H9 (cell line): ENCODE measurements around the gene SLFN5. TPM values are rescaled to one million over a fixed set of nuclear protein-coding genes. Genes with fewer than 3 reads are reported as not detected.

Experiments
- DNase-seq: peaks from one replicate; pipeline ENCODE4 v3.0.0-alpha.2; 2017
- H2AFZ ChIP-seq: one replicate; pipeline ENCODE4 v1.6.1; 2013; ENCODE audit warnings: mild to moderate bottlenecking, low read length, control low read depth, moderate library complexity
- H2AK5ac ChIP-seq: 2 replicates; pipeline ENCODE4 v1.6.1; 2013; ENCODE audit warnings: low read length, control low read depth, mixed read lengths; ENCODE audit not compliant: insufficient read length
- H2BK120ac ChIP-seq: one replicate; pipeline ENCODE4 v1.6.1; 2013; ENCODE audit warnings: low read depth, mild to moderate bottlenecking, low read length, control low read depth, inconsistent platforms; ENCODE audit not compliant: poor library complexity, severe bottlenecking
- H2BK12ac ChIP-seq: 2 replicates; pipeline ENCODE4 v1.6.1; 2013; ENCODE audit warnings: low read length, control low read depth, mixed read lengths, low read depth; ENCODE audit not compliant: insufficient read length
- H2BK15ac ChIP-seq: 2 replicates; pipeline ENCODE4 v1.6.1; 2013; ENCODE audit warnings: low read depth, low read length, control low read depth
- H2BK20ac ChIP-seq: one replicate; pipeline ENCODE4 v1.6.1; 2013; ENCODE audit warnings: low read depth, mild to moderate bottlenecking, low read length, control low read depth, inconsistent platforms; ENCODE audit not compliant: poor library complexity, severe bottlenecking
- H2BK5ac ChIP-seq: 2 replicates; pipeline ENCODE4 v1.6.1; 2013; ENCODE audit warnings: low read length, control low read depth, mixed read lengths; ENCODE audit not compliant: insufficient read length
- H3K14ac ChIP-seq: 2 replicates; pipeline ENCODE4 v1.6.1; 2013; ENCODE audit warnings: low read length, control low read depth; ENCODE audit not compliant: insufficient read depth
- H3K18ac ChIP-seq: 2 replicates; pipeline ENCODE4 v1.6.1; 2013; ENCODE audit warnings: low read depth, mild to moderate bottlenecking, mixed read lengths, low read length, control low read depth; ENCODE audit not compliant: insufficient read length
- H3K23ac ChIP-seq: 2 replicates; pipeline ENCODE4 v1.6.1; 2013; ENCODE audit warnings: low read length, control low read depth, mixed read lengths, low read depth; ENCODE audit not compliant: insufficient read length
- H3K23me2 ChIP-seq: 2 replicates; pipeline ENCODE4 v1.6.1; 2013; ENCODE audit warnings: low read depth, mild to moderate bottlenecking, mixed read lengths, low read length, control low read depth; ENCODE audit not compliant: insufficient read length, poor library complexity, severe bottlenecking
- H3K27ac ChIP-seq: 2 replicates; pipeline ENCODE4 v1.5.1; 2013; ENCODE audit warnings: low read length, control low read depth, mixed read lengths, low read depth; ENCODE audit not compliant: insufficient read length
- H3K27me3 ChIP-seq: 2 replicates; pipeline ENCODE4 v1.6.1; 2013; ENCODE audit warnings: low read length, control low read depth, inconsistent platforms; ENCODE audit not compliant: insufficient read depth
- H3K4ac ChIP-seq: 2 replicates; pipeline ENCODE4 v1.6.1; 2013; ENCODE audit warnings: low read depth, mild to moderate bottlenecking, control low read depth, inconsistent platforms, low read length, moderate library complexity
- H3K4me1 ChIP-seq: 2 replicates; pipeline ENCODE4 v1.6.1; 2013; ENCODE audit warnings: low read length, control low read depth, inconsistent platforms; ENCODE audit not compliant: insufficient read depth
- H3K4me2 ChIP-seq: 2 replicates; pipeline ENCODE4 v1.6.1; 2013; ENCODE audit warnings: low read length, control low read depth, mixed read lengths; ENCODE audit not compliant: insufficient read length, insufficient read depth
- H3K56ac ChIP-seq: 2 replicates; pipeline ENCODE4 v1.6.1; 2013; ENCODE audit warnings: low read depth, mild to moderate bottlenecking, mixed read lengths, low read length, control low read depth; ENCODE audit not compliant: insufficient read length
- H3K79me1 ChIP-seq: 2 replicates; pipeline ENCODE4 v1.6.1; 2013; ENCODE audit warnings: low read depth, mild to moderate bottlenecking, moderate library complexity, low read length, control low read depth, inconsistent platforms; ENCODE audit not compliant: insufficient read depth, poor library complexity, severe bottlenecking
- H3K79me2 ChIP-seq: 2 replicates; pipeline ENCODE4 v1.6.1; 2013; ENCODE audit warnings: low read length, control low read depth, inconsistent platforms; ENCODE audit not compliant: insufficient read depth
- H3K9ac ChIP-seq: 2 replicates; pipeline ENCODE4 v1.6.1; 2013; ENCODE audit warnings: low read length, control low read depth, mixed read lengths; ENCODE audit not compliant: insufficient read length; ENCODE audit errors: extremely low read depth
- H3K9me3 ChIP-seq: one replicate; pipeline ENCODE4 v1.6.1; 2013; ENCODE audit warnings: low read depth, low read length, inconsistent platforms; ENCODE audit not compliant: control insufficient read depth
- H3T11ph ChIP-seq: one replicate; pipeline ENCODE4 v1.6.1; 2013; ENCODE audit warnings: mild to moderate bottlenecking, low read length, control low read depth, inconsistent platforms
- H4K20me1 ChIP-seq: one replicate; pipeline ENCODE4 v1.6.1; 2013; ENCODE audit not compliant: control insufficient read depth, insufficient read length, insufficient read depth
- H4K5ac ChIP-seq: 2 replicates; pipeline ENCODE4 v1.6.1; 2013; ENCODE audit warnings: low read depth, mild to moderate bottlenecking, mixed read lengths, low read length, control low read depth; ENCODE audit not compliant: insufficient read length
- H4K8ac ChIP-seq: replicated peaks from 2 replicates; pipeline ENCODE4 v1.6.1; 2013; ENCODE audit warnings: low read length, control low read depth, mixed read lengths, low read depth; ENCODE audit not compliant: insufficient read length
- H4K91ac ChIP-seq: 2 replicates; pipeline ENCODE4 v1.6.1; 2013; ENCODE audit warnings: low read depth, mild to moderate bottlenecking, moderate library complexity, mixed read lengths, low read length, control low read depth; ENCODE audit not compliant: insufficient read length
- H3K27ac Mint-ChIP-seq, 3 experiments: 2 replicates in 2 of 3; 3 replicates in 1 of 3; pipeline ENCODE4 v1.8.0; 2020 to 2021; ENCODE audit warnings: mixed read lengths in 3 of 3, mild to moderate bottlenecking in 1 of 3, moderate library complexity in 1 of 3
- H3K27me3 Mint-ChIP-seq: 2 replicates; pipeline ENCODE4 v1.8.0; 2021; ENCODE audit warnings: low read depth, mild to moderate bottlenecking, moderate library complexity, mixed read lengths
- H3K36me3 Mint-ChIP-seq, 3 experiments: 2 replicates in 2 of 3; 3 replicates in 1 of 3; pipeline ENCODE4 v1.8.0; 2020 to 2021; ENCODE audit warnings: low read depth in 3 of 3, mixed read lengths in 3 of 3; ENCODE audit not compliant: insufficient read depth in 1 of 3
- H3K4me1 Mint-ChIP-seq, 2 experiments: 2 replicates each; pipeline ENCODE4 v1.8.0; 2020; ENCODE audit warnings: mixed read lengths in 2 of 2
- H3K4me3 Mint-ChIP-seq, 2 experiments: 2 replicates in 1 of 2; 3 replicates in 1 of 2; pipeline ENCODE4 v1.8.0; 2020 to 2021; ENCODE audit warnings: mild to moderate bottlenecking in 2 of 2, mixed read lengths in 2 of 2, moderate library complexity in 1 of 2
- H3K9me3 Mint-ChIP-seq, 2 experiments: 2 replicates in 1 of 2; 3 replicates in 1 of 2; pipeline ENCODE4 v1.8.0; 2020; ENCODE audit warnings: mild to moderate bottlenecking in 2 of 2, mixed read lengths in 2 of 2, moderate library complexity in 1 of 2
- WGBS: extraction: QIAGEN DNeasy Blood & Tissue Kit; methylation state at CpG from one replicate; pipeline ENCODE4 v1.1.7; 2013; ENCODE audit warnings: missing lambda C conversion rate, low lambda C conversion rate, mixed read lengths; ENCODE audit not compliant: insufficient read length; ENCODE audit errors: extremely low coverage; 5-methylcytosine and 5-hydroxymethylcytosine counted together
- total RNA-seq: library from RNA; stranded (reverse); gene quantifications from 2 replicates; pipeline ENCODE4 v1.2.1, GENCODE V29; 2021
- TF ChIP-seq, protein P1 (sequence below): fragments of 200-600 bp; sonication (generic); conservative IDR thresholded peaks from 3 replicates; pipeline ENCODE4 v1.8.0; 2021; ENCODE audit warnings: antibody characterized with exemption, mild to moderate bottlenecking

Gene SLFN5
- total RNA-seq, 1 experiment from 2014 or later = 2.9 TPM

DNA sequence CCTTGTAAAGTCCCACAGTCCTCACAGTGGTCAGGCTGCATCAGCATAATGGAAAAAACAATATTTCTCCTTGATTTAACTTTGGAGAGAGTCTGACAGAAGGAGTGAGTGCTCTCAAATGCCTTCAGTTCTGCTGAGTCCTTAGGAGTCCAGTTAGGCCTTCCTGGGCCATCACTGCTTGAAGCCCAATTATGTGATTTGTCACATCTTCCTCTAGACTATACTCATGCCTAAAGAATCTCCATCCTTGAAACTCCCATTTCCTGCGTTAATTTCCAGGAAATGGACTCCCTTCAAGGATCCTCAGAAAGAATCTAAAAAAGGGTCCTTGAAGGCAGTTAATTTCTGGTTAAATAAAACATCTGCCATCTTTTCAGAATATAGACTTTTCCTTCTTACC, 52.8 kb downstream of the SLFN5 start:
- TF ChIP-seq, protein P1, sequence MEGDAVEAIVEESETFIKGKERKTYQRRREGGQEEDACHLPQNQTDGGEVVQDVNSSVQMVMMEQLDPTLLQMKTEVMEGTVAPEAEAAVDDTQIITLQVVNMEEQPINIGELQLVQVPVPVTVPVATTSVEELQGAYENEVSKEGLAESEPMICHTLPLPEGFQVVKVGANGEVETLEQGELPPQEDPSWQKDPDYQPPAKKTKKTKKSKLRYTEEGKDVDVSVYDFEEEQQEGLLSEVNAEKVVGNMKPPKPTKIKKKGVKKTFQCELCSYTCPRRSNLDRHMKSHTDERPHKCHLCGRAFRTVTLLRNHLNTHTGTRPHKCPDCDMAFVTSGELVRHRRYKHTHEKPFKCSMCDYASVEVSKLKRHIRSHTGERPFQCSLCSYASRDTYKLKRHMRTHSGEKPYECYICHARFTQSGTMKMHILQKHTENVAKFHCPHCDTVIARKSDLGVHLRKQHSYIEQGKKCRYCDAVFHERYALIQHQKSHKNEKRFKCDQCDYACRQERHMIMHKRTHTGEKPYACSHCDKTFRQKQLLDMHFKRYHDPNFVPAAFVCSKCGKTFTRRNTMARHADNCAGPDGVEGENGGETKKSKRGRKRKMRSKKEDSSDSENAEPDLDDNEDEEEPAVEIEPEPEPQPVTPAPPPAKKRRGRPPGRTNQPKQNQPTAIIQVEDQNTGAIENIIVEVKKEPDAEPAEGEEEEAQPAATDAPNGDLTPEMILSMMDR = no peak
- no peak overlapping the region for H3K4me2 ChIP-seq

More for the DNA sequence above, 52.8 kb downstream of the SLFN5 start:
- Histone ChIP-seq H3K27ac (no peak overlapping the region), H3T11ph (no peak overlapping the region), H3K4me1 (no peaks in the 10 kb centered on the region), H2AFZ (no peak overlapping the region), H3K27me3 (no peaks in the 10 kb centered on the region), H4K5ac (no peak overlapping the region), H3K79me1 (no peaks in the 10 kb centered on the region), H2AK5ac (no peak overlapping the region), H4K20me1 (no peaks in the 10 kb centered on the region), H3K14ac (no peak overlapping the region), H3K23me2 (no peaks in the 10 kb centered on the region), H4K91ac (no peak overlapping the region), H3K23ac (no peak overlapping the region), H3K18ac (no peak overlapping the region), H3K4ac (no peak overlapping the region), H2BK5ac (no peak overlapping the region), H3K9me3 (peaks cover 8% of the 10 kb centered on the region), H2BK15ac (no peak overlapping the region), H3K56ac (no peak overlapping the region), H4K8ac (no peak overlapping the region), H2BK120ac (no peak overlapping the region), H2BK12ac (no peak overlapping the region), H2BK20ac (no peak overlapping the region), H3K79me2 (no peaks in the 10 kb centered on the region), H3K9ac (no peak overlapping the region)
- no peak for DNase-seq
- Mint-ChIP-seq H3K27ac (no peak overlapping the region), H3K4me1 (no peaks in the 10 kb centered on the region), H3K9me3 (peaks cover 41 to 47% of the 10 kb centered on the region in 2 experiments), H3K27me3 (peaks cover 23% of the 10 kb centered on the region), H3K4me3 (no peak overlapping the region; a peak in 1 of 5 replicates), H3K36me3 (peaks cover 2 to 34% (median 16%) of the 10 kb centered on the region in 3 experiments; a peak in 4 of 7 replicates)
- no CpG with 5 or more reads among the region's 1 CpG for WGBS
